B cell (primary cell): ENCODE results near the gene CD38. TPM values are rescaled to one million over a fixed set of nuclear protein-coding genes. Genes with fewer than 3 reads are reported as not detected.

Experiments
- ATAC-seq: fragments of 200-7000 bp; cut with Tn5 transposase; one replicate; pipeline ENCODE4 v1.10.0; 2021; ENCODE audit warnings: low read depth, mild to moderate bottlenecking, moderate number of reproducible peaks, moderate library complexity
- CTCF ChIA-PET: fragments of 350-600 bp; sonication (Branson Sonifier 250); formaldehyde crosslinking; loops from one replicate; lab custom pipeline; 2021; ENCODE audit warnings: antibody characterized with exemption, inconsistent platforms; lab: Charles Lee
- POLR2A ChIA-PET: fragments of 350-600 bp; sonication (Branson Sonifier 250); formaldehyde crosslinking; loops from one replicate; lab custom pipeline; 2021; ENCODE audit warnings: antibody characterized with exemption; lab: Charles Lee
- DNase-seq: peaks from one replicate; pipeline ENCODE4 v3.0.0; 2013
- H2AFZ ChIP-seq: 2 replicates; pipeline ENCODE4 v1.6.1; 2012; ENCODE audit warnings: mild to moderate bottlenecking, low read depth, low read length; ENCODE audit not compliant: insufficient read depth, poor library complexity, severe bottlenecking
- H3K27ac ChIP-seq, 2 donors: 1 replicate in 1 of 2; 2 replicates in 1 of 2; pipeline ENCODE4 v1.5.1; 2012 to 2013; ENCODE audit warnings: low read length in 2 of 2, mild to moderate bottlenecking in 2 of 2, moderate library complexity in 1 of 2
- H3K27me3 ChIP-seq, 4 experiments: fragments of 200-600 bp in 1 of 4; sonication (generic) in 1 of 4; replicated peaks in 1 of 4; 1 replicate in 2 of 4; 2 replicates in 2 of 4; pipeline versions ENCODE4 v1.6.1 to v1.7.0; 2013 to 2016; ENCODE audit warnings: low read length in 3 of 4, mild to moderate bottlenecking in 2 of 4, mixed read lengths in 1 of 4, moderate library complexity in 1 of 4; ENCODE audit not compliant: insufficient read depth in 4 of 4, control insufficient read depth in 3 of 4; ENCODE audit errors: control extremely low read depth in 1 of 4
- H3K36me3 ChIP-seq, 2 experiments: replicated peaks in 1 of 2; 1 replicate in 1 of 2; 2 replicates in 1 of 2; pipeline versions ENCODE4 v1.6.1 to v1.7.1; 2013; ENCODE audit warnings: low read length in 1 of 2; ENCODE audit not compliant: insufficient read depth in 2 of 2, control insufficient read depth in 1 of 2; ENCODE audit errors: control extremely low read depth in 1 of 2, extremely low read depth in 1 of 2
- H3K4me1 ChIP-seq, 2 donors: fragments of 200-600 bp in 1 of 2; sonication (generic) in 1 of 2; 1 replicate in 1 of 2; 2 replicates in 1 of 2; pipeline versions ENCODE4 v1.5.1 to v1.6.1; 2013 to 2017; ENCODE audit warnings: low read length in 2 of 2; ENCODE audit not compliant: control insufficient read depth in 2 of 2, insufficient read depth in 2 of 2
- H3K4me2 ChIP-seq: replicated peaks from 2 replicates; pipeline ENCODE3; 2012; ENCODE audit warnings: mild to moderate bottlenecking, low read depth, low read length; ENCODE audit not compliant: poor library complexity, severe bottlenecking
- H3K4me3 ChIP-seq, 5 experiments: fragments of 200-600 bp in 1 of 5; sonication (generic) in 1 of 5; 1 replicate in 3 of 5; 2 replicates in 2 of 5; pipeline versions ENCODE4 v1.5.1 to v1.7.0; 2011 to 2016; ENCODE audit warnings: low read length in 4 of 5, mild to moderate bottlenecking in 4 of 5, low read depth in 2 of 5, control low read depth in 1 of 5, moderate library complexity in 1 of 5; ENCODE audit not compliant: insufficient read depth in 1 of 5; ENCODE audit errors: control extremely low read depth in 1 of 5, extremely low read depth in 1 of 5
- H3K79me2 ChIP-seq: fragments of 200-600 bp; sonication (generic); one replicate; pipeline ENCODE4 v1.6.0; 2016; ENCODE audit warnings: low read length; ENCODE audit not compliant: control insufficient read depth, insufficient read depth
- H3K9ac ChIP-seq: fragments of 200-600 bp; sonication (generic); 2 replicates; pipeline ENCODE4 v1.6.1; 2017; ENCODE audit warnings: mild to moderate bottlenecking, low read length, moderate library complexity
- H3K9me3 ChIP-seq, 3 donors: one replicate each; pipeline versions ENCODE4 v1.6.1 to v1.7.1; 2013; ENCODE audit warnings: low read length in 2 of 3; ENCODE audit not compliant: control insufficient read depth in 2 of 3, insufficient read depth in 1 of 3; ENCODE audit errors: control extremely low read depth in 1 of 3
- H4K20me1 ChIP-seq: 2 replicates; pipeline ENCODE4 v1.6.0; 2012; ENCODE audit warnings: mild to moderate bottlenecking, low read length; ENCODE audit not compliant: insufficient read depth, control insufficient read depth, poor library complexity, severe bottlenecking
- H3K27ac Mint-ChIP-seq: one replicate; pipeline ENCODE4 v1.8.0; 2021; ENCODE audit warnings: mixed read lengths
- H3K27me3 Mint-ChIP-seq: one replicate; pipeline ENCODE4 v1.8.0; 2021; ENCODE audit warnings: mixed read lengths
- H3K4me1 Mint-ChIP-seq: one replicate; pipeline ENCODE4 v1.8.0; 2021; ENCODE audit warnings: mixed read lengths
- H3K4me3 Mint-ChIP-seq: one replicate; pipeline ENCODE4 v1.8.0; 2021; ENCODE audit warnings: mixed read lengths
- H3K9me3 Mint-ChIP-seq: one replicate; pipeline ENCODE4 v1.8.0; 2022; ENCODE audit warnings: mixed read lengths; ENCODE audit not compliant: insufficient read depth
- CTCF ChIP-seq: fragments of 200-600 bp; IDR thresholded peaks from one replicate; pipeline ENCODE4 v1.8.0; 2022; ENCODE audit warnings: antibody characterized with exemption, mild to moderate bottlenecking
- EZH2 ChIP-seq: IDR thresholded peaks from 2 replicates; pipeline ENCODE4 v1.6.1; 2012; ENCODE audit warnings: borderline replicate concordance, low read depth, mild to moderate bottlenecking, moderate library complexity, low read length; ENCODE audit not compliant: insufficient read depth, poor library complexity, severe bottlenecking
- WGBS: methylation state at CpG from one replicate; pipeline ENCODE4 v1.1.5; 2013; ENCODE audit warnings: missing lambda C conversion rate; ENCODE audit not compliant: insufficient coverage; 5-methylcytosine and 5-hydroxymethylcytosine counted together
- intact Hi-C: fragments of 100-400 bp; cut with micrococcal nuclease; formaldehyde crosslinking; loops from one replicate; pipeline ENCODE4 v1.10.0; 2022
- polyA plus RNA-seq: library from polyadenylated mRNA; depleted of rRNA; stranded (reverse); fragments of >200 nt; gene quantifications from 2 replicates; pipeline ENCODE4 v1.2.3, GENCODE V29; 2012
- total RNA-seq, 2 donors: library from RNA; stranded (reverse); fragments of 120-200 nt in 1 of 2; gene quantifications; 1 replicate in 1 of 2; 2 replicates in 1 of 2; pipeline versions ENCODE4 v1.2.3 to v1.2.4, GENCODE V29; 2013 to 2022

The CD38 gene
- total and polyA plus RNA-seq, 2 donors (not counting 1 experiment from before 2014, with no cell fraction given), result 10.1 to 12.9 TPM

- Histone ChIP-seq H3K4me3 (peak overlapping the region; percentile 55 to 76 (median 73)), H3K4me2 (peak overlapping the region; percentile 82), H3K4me1 (peaks cover 59 to 60% of the 10 kb centered on the region in 2 donors), H3K79me2 (peaks cover 29% of the 10 kb centered on the region), H3K9ac (peak overlapping the region; percentile 73), H4K20me1 (no peaks in the 10 kb centered on the region), H3K9me3 (no peaks in the 10 kb centered on the region), H3K27ac (peak overlapping the region in 1 of 2 donors; percentile 44), H3K36me3 (peaks cover 0 to 5% of the 10 kb centered on the region in 2 experiments), H3K27me3 (no peaks in the 10 kb centered on the region), H2AFZ (peak overlapping the region; percentile 79)
- whole genome bisulfite sequencing, result 0% methylated on average over 8 of the region's 14 CpGs
- no peak for TF ChIP-seq EZH2
- no peak for TF ChIP-seq CTCF
- Mint-ChIP-seq H3K27ac (peak overlapping the region; percentile 28), H3K27me3 (peaks cover 5% of the 10 kb centered on the region), H3K9me3 (no peaks in the 10 kb centered on the region), H3K4me3 (peak overlapping the region; percentile 88), H3K4me1 (peaks cover 63% of the 10 kb centered on the region)
- intact Hi-C loops, result loop anchor here (10.0 kb wide), 1 partner anchor 125 kb away; the partner anchor contains the start of gene FBXL5
- ChIA-PET POLR2A (no interaction called here), CTCF (interaction anchor here (0.8 kb wide), 1 partner anchor 26 kb away, joined by 4 read pairs; no protein-coding TSS in a partner anchor)
- DNase-seq (peak; percentile 22), ATAC-seq (no peak)
Measured at GRCh38 chr4:15779306-15779705, 1.2 kb downstream of the CD38 start.

GRCh38 chr4:15779809-15780208 is 1.7 kb downstream of the CD38 start:
- peak overlapping the region; percentile 73 for H3K9ac ChIP-seq
- H3K4me3 ChIP-seq, result peak overlapping the region in 4 of 5 experiments; percentile 55 to 76 (median 72)
- H4K20me1 ChIP-seq, result no peaks in the 10 kb centered on the region
- H3K9me3 Mint-ChIP-seq, result no peaks in the 10 kb centered on the region
- peaks cover 0 to 5% of the 10 kb centered on the region in 2 experiments for H3K36me3 ChIP-seq
- DNase-seq (no peak), ATAC-seq (no peak)
- no peak overlapping the region for H3K27ac ChIP-seq
- peaks cover 63 to 65% of the 10 kb centered on the region in 2 donors for H3K4me1 ChIP-seq
- peaks cover 5% of the 10 kb centered on the region for H3K27me3 Mint-ChIP-seq
- H3K79me2 ChIP-seq, result peaks cover 29% of the 10 kb centered on the region
- intact Hi-C loops, result loop anchor here (10.0 kb wide), 1 partner anchor 125 kb away; the partner anchor contains the start of gene FBXL5
- no peak overlapping the region for H3K27ac Mint-ChIP-seq
- TF ChIP-seq EZH2, result no peak
- TF ChIP-seq CTCF, result no peak
- peak overlapping the region; percentile 79 for H2AFZ ChIP-seq
- ChIA-PET CTCF (interaction anchor here (0.7 to 0.8 kb wide), 3 partner anchors 26 to 324 kb away, joined by 3 to 4 read pairs (median 3); no protein-coding TSS in a partner anchor), POLR2A (no interaction called here)
- H3K9me3 ChIP-seq, result no peaks in the 10 kb centered on the region
- no peaks in the 10 kb centered on the region for H3K27me3 ChIP-seq
- peaks cover 68% of the 10 kb centered on the region for H3K4me1 Mint-ChIP-seq
- no CpG with 5 or more reads among the region's 1 CpG for WGBS
- H3K4me3 Mint-ChIP-seq, result peak overlapping the region; percentile 88
- H3K4me2 ChIP-seq, result peak overlapping the region; percentile 82
